ENCODE data around the gene CHCHD6. TPM values are rescaled to one million over a fixed set of nuclear protein-coding genes. Genes with fewer than 3 reads are reported as not detected.
A peak's percentile ranks its signal among the peaks of the same experiment; 100 is the strongest.

CHCHD6 gene
- total RNA-seq, 1 donor: 9.1 TPM

- DNase-seq (ENCODE audit: low read depth): no peak
- no peak overlapping the region for H3K4me3 ChIP-seq (ENCODE audit: low read depth, low read length)
Observed at GRCh38 chr3:126672741-126673140, 31.3 kb upstream of the CHCHD6 start.

GRCh38 chr3:126676919-126677705 lies 26.9 kb upstream of the CHCHD6 start:
- no peak overlapping the region for H3K4me3 ChIP-seq (ENCODE audit: low read depth, low read length)
- no peak for DNase-seq (ENCODE audit: low read depth)
- TF ChIP-seq CTCF (IDR thresholded peaks at IDR 0.05; ENCODE audit: insufficient read depth, low read depth, low read length): no peak

More at GRCh38 chr3:126672741-126673140, 31.3 kb upstream of the CHCHD6 start:
- no peak for TF ChIP-seq CTCF (IDR thresholded peaks at IDR 0.05; ENCODE audit: insufficient read depth, low read depth, low read length)

GRCh38 chr3:126677862-126678503 lies 26.1 kb upstream of the CHCHD6 start:
- H3K4me3 ChIP-seq (ENCODE audit: low read depth, low read length): no peak overlapping the region
- DNase-seq (ENCODE audit: low read depth): no peak
- TF ChIP-seq CTCF (IDR thresholded peaks at IDR 0.05; ENCODE audit: insufficient read depth, low read depth, low read length): no peak

GRCh38 chr3:126678693-126679317 lies 25.2 kb upstream of the CHCHD6 start:
- no peak for TF ChIP-seq CTCF (IDR thresholded peaks at IDR 0.05; ENCODE audit: insufficient read depth, low read depth, low read length)
- no peak overlapping the region for H3K4me3 ChIP-seq (ENCODE audit: low read depth, low read length)
- no peak for DNase-seq (ENCODE audit: low read depth)

GRCh38 chr3:126679318-126679751 lies 24.7 kb upstream of the CHCHD6 start:
- H3K4me3 ChIP-seq (ENCODE audit: low read depth, low read length): no peak overlapping the region
- TF ChIP-seq CTCF (IDR thresholded peaks at IDR 0.05; ENCODE audit: insufficient read depth, low read depth, low read length): peak; percentile 88
- DNase-seq (ENCODE audit: low read depth): peak; percentile 69

GRCh38 chr3:126679831-126680666 lies 24.0 kb upstream of the CHCHD6 start:
- no peak for TF ChIP-seq CTCF (IDR thresholded peaks at IDR 0.05; ENCODE audit: insufficient read depth, low read depth, low read length)
- no peak for DNase-seq (ENCODE audit: low read depth)
- H3K4me3 ChIP-seq (ENCODE audit: low read depth, low read length): no peak overlapping the region

Data from fibroblast of villous mesenchyme (primary cell).